GM19467 (cell line): ENCODE measurements around the gene MEF2C.
A peak's percentile ranks its signal among the peaks of the same experiment; 100 is the strongest.

Experiments
- ATAC-seq: cut with Tn5 transposase; IDR thresholded peaks from one replicate; pipeline ENCODE4 v1.9.1; 2021; ENCODE audit warnings: mild to moderate bottlenecking, moderate library complexity; ENCODE audit not compliant: unreplicated experiment

Gene MEF2C

GRCh38 chr5:88693071-88693932, 189.7 kb downstream of the MEF2C start:
- ATAC-seq, result no peak

- ATAC-seq, result no peak
Observed at GRCh38 chr5:88691945-88692868, 190.8 kb downstream of the MEF2C start.

DNA sequence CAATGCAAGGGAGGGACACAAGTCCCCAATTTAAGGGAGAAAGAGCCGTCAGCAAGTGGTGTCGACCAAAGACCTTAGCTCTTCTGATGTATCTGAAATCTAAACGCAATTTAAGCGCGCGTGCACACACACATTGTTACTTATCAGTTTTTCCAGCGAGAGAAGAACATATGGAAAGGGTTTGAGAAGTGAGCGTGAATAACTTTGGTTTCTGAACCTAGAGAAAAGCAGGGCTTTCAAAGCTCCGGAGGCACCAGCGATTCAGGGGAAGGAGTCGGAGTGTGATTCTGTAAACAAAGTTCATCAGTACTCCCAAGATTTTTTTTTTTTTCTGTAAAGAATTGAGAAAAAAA, 191.8 kb downstream of the MEF2C start:
- no peak for ATAC-seq

DNA sequence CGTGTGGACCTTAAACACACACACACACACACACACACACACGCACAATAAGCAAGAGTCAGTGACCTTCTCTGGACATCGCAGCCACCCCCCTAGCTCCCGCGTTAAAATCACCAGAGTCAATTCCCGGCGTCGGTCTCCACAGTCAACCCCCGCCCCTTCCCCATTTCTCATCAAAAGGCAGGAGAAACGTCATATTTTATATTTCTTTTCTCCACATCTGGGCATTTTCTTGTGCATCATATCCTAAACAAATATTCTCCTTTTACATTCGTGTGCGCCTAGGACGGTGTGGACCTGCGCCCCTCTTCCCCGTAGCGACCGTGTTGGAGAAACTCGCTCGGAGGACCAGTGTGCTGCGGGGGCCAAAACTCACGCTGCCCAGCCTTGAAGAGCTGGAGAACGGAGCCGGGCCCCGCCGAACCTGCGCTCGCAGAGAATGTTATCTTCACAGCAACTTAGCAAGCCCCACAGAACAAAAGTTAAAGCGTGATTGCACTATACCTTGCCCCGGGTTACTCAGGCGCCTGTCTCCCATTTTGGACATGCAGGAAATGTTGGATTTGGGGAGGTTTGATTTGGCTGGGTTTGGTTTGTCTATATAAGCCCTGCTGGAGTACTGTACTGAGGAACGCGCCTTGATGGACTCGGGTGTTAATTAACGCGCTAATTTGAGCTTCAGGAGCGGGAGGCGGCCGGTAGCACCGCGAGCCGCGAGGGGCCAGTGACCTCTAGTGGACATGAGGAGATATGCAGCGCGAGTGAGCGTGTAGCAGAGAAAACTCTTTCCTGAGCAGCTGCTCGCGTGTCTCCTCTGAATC, 192.4 kb downstream of the MEF2C start:
- peak; percentile 85 for ATAC-seq

- no peak for ATAC-seq
Observed at GRCh38 chr5:88689668-88690408, 193.1 kb downstream of the MEF2C start.

DNA sequence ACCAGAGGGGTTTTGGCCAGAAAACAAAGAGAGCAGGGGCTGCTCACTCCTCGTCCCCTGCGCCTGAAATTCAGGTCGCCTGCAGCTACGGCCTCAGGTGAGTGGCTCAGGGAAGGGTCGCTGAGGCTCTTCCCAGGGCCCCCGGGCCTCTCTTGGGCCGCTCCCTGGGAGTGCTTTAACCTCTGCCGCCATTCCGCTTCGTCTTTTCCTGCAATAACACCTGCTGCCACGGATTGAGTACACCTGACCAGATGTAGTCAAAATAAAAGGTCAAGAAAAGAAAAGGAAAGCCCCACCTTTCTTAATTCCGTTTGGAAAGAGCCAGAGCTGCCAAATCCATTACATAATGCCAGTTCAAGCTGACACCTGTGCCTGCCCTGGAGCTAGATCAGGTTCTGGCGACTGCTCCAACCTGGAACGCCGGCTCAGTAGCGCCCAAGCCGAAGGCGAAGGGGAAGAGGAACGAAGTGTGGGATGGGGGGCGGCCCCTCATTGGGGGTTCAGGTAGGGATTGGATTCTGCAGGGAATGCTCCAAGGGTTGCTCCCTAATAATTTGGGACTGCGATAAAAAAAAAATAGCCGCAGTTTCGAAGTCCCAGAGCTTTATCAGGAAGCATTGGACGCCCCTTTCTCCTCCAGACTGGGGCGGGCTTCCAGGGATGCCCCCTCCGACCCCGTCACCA, 193.9 kb downstream of the MEF2C start:
- ATAC-seq, result no peak

GRCh38 chr5:88688156-88688983, 194.6 kb downstream of the MEF2C start:
- ATAC-seq, result no peak

DNA sequence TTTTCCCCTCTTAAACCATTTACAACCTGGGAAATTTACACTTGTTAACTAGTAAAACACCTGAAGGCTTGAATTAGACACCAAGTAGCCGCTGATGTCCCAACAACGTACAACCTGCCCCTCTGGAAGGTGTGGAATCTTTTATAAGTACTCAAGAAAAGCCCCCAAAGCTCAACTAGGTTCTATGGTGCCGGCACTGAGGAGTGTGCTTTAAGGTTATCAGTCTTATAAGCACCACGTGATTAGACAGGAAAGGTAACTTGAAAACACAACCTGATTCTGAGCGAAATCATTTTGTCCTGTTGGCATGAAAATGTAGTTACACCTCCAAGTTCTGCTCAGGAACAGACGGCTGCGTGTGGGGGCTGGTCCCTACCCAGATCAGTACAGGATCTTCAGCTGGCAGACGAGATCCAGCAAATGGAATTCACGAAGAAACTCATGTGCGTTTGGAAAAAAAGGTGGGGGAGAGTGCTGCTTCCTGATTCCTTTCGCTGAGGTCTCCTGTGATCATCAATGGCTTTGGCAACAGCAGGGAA, 195.5 kb downstream of the MEF2C start:
- ATAC-seq, result no peak

GRCh38 chr5:88686726-88687125, 196.3 kb downstream of the MEF2C start:
- ATAC-seq, result no peak

DNA sequence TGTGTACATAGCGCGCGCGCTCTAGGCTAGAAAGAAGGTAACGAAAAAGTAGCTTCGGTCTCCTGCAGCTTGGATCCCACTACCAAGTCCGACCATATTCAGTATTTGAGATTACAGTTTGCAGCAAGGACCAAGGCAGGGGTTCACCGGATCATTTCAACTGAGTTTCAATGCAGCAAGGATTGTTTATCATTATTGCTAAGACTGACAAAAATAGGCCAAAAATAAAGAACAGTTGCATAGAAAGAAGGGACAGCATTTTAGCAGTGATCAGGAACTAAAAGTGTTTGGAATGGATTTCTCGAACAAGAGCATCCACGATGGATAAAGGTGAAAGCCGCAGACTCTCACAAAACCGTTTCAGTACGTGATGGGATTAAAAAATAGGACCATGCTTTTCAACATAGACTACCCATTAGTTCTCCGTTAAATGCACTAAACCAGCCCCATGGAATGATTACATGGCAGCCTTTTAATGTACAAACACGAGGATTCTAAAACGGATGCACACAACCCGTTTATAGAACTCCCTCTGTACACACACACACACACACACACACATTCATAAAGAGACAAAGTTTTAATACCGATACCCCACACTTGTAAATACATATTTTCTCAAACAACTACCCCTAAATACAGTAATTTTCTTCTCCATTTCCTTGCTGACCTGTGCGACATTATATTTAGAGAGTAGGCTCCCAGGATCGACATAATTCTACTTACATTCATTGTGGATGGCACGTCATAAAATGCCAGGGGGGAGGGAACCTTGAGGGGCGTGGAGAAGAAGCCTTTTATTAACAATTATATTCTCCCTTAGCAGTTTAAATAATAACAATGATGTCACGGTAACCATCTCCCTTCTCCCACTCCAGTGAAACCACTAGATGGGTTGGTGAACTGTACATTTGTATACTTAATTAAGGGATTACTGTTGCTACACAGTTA, 197.1 kb downstream of the MEF2C start:
- no peak for ATAC-seq

GRCh38 chr5:88683506-88684135, 199.4 kb downstream of the MEF2C start:
- ATAC-seq, result peak; percentile 47

DNA sequence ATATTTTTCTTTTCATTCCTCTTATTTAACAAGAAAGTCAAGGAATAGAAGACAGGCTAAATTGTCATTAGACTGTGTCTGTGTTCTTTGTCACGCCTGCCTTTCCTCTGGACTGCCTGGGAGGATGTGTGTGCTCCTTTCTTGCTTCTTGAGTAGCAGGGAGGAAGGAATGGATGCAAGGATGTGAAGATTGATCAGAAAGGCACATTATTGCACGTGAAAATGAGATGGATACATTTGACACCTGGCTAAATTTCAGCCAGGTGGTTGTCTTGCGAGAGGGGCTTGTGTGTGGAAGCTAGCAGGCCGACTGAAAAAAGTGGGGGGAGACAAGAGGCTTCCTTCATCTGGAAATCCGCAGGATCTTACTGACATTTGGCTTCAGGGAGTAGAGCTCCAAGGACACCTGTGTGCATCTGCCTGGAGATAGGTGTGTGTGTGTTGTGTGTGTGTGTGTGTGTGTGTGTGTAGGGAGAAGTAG, 200.1 kb downstream of the MEF2C start:
- no peak for ATAC-seq

- ATAC-seq, result no peak
Observed at GRCh38 chr5:88682131-88682530, 200.9 kb downstream of the MEF2C start.

GRCh38 chr5:88681211-88681803, 201.7 kb downstream of the MEF2C start:
- no peak for ATAC-seq

- ATAC-seq, result peak; percentile 72
Observed at GRCh38 chr5:88680253-88681132, 202.5 kb downstream of the MEF2C start.

GRCh38 chr5:88679638-88680037, 203.3 kb downstream of the MEF2C start:
- ATAC-seq, result no peak
